H9 (cell line): Measurements from ENCODE around the gene GLRA2. TPM values are rescaled to one million over a fixed set of nuclear protein-coding genes. Genes with fewer than 3 reads are reported as not detected.

ENCODE experiments used
- DNase-seq: peaks from one replicate; pipeline ENCODE4 v3.0.0-alpha.2; 2017
- H2AFZ ChIP-seq: one replicate; pipeline ENCODE4 v1.6.1; 2013; ENCODE audit warnings: mild to moderate bottlenecking, low read length, control low read depth, moderate library complexity
- H2AK5ac ChIP-seq: 2 replicates; pipeline ENCODE4 v1.6.1; 2013; ENCODE audit warnings: low read length, control low read depth, mixed read lengths; ENCODE audit not compliant: insufficient read length
- H2BK120ac ChIP-seq: one replicate; pipeline ENCODE4 v1.6.1; 2013; ENCODE audit warnings: low read depth, mild to moderate bottlenecking, low read length, control low read depth, inconsistent platforms; ENCODE audit not compliant: poor library complexity, severe bottlenecking
- H2BK12ac ChIP-seq: 2 replicates; pipeline ENCODE4 v1.6.1; 2013; ENCODE audit warnings: low read length, control low read depth, mixed read lengths, low read depth; ENCODE audit not compliant: insufficient read length
- H2BK15ac ChIP-seq: 2 replicates; pipeline ENCODE4 v1.6.1; 2013; ENCODE audit warnings: low read depth, low read length, control low read depth
- H2BK20ac ChIP-seq: one replicate; pipeline ENCODE4 v1.6.1; 2013; ENCODE audit warnings: low read depth, mild to moderate bottlenecking, low read length, control low read depth, inconsistent platforms; ENCODE audit not compliant: poor library complexity, severe bottlenecking
- H2BK5ac ChIP-seq: 2 replicates; pipeline ENCODE4 v1.6.1; 2013; ENCODE audit warnings: low read length, control low read depth, mixed read lengths; ENCODE audit not compliant: insufficient read length
- H3K14ac ChIP-seq: 2 replicates; pipeline ENCODE4 v1.6.1; 2013; ENCODE audit warnings: low read length, control low read depth; ENCODE audit not compliant: insufficient read depth
- H3K18ac ChIP-seq: 2 replicates; pipeline ENCODE4 v1.6.1; 2013; ENCODE audit warnings: low read depth, mild to moderate bottlenecking, mixed read lengths, low read length, control low read depth; ENCODE audit not compliant: insufficient read length
- H3K23ac ChIP-seq: 2 replicates; pipeline ENCODE4 v1.6.1; 2013; ENCODE audit warnings: low read length, control low read depth, mixed read lengths, low read depth; ENCODE audit not compliant: insufficient read length
- H3K23me2 ChIP-seq: 2 replicates; pipeline ENCODE4 v1.6.1; 2013; ENCODE audit warnings: low read depth, mild to moderate bottlenecking, mixed read lengths, low read length, control low read depth; ENCODE audit not compliant: insufficient read length, poor library complexity, severe bottlenecking
- H3K27ac ChIP-seq: 2 replicates; pipeline ENCODE4 v1.5.1; 2013; ENCODE audit warnings: low read length, control low read depth, mixed read lengths, low read depth; ENCODE audit not compliant: insufficient read length
- H3K27me3 ChIP-seq: 2 replicates; pipeline ENCODE4 v1.6.1; 2013; ENCODE audit warnings: low read length, control low read depth, inconsistent platforms; ENCODE audit not compliant: insufficient read depth
- H3K4ac ChIP-seq: 2 replicates; pipeline ENCODE4 v1.6.1; 2013; ENCODE audit warnings: low read depth, mild to moderate bottlenecking, control low read depth, inconsistent platforms, low read length, moderate library complexity
- H3K4me1 ChIP-seq: 2 replicates; pipeline ENCODE4 v1.6.1; 2013; ENCODE audit warnings: low read length, control low read depth, inconsistent platforms; ENCODE audit not compliant: insufficient read depth
- H3K4me2 ChIP-seq: 2 replicates; pipeline ENCODE4 v1.6.1; 2013; ENCODE audit warnings: low read length, control low read depth, mixed read lengths; ENCODE audit not compliant: insufficient read length, insufficient read depth
- H3K56ac ChIP-seq: 2 replicates; pipeline ENCODE4 v1.6.1; 2013; ENCODE audit warnings: low read depth, mild to moderate bottlenecking, mixed read lengths, low read length, control low read depth; ENCODE audit not compliant: insufficient read length
- H3K79me1 ChIP-seq: 2 replicates; pipeline ENCODE4 v1.6.1; 2013; ENCODE audit warnings: low read depth, mild to moderate bottlenecking, moderate library complexity, low read length, control low read depth, inconsistent platforms; ENCODE audit not compliant: insufficient read depth, poor library complexity, severe bottlenecking
- H3K79me2 ChIP-seq: 2 replicates; pipeline ENCODE4 v1.6.1; 2013; ENCODE audit warnings: low read length, control low read depth, inconsistent platforms; ENCODE audit not compliant: insufficient read depth
- H3K9ac ChIP-seq: 2 replicates; pipeline ENCODE4 v1.6.1; 2013; ENCODE audit warnings: low read length, control low read depth, mixed read lengths; ENCODE audit not compliant: insufficient read length; ENCODE audit errors: extremely low read depth
- H3K9me3 ChIP-seq: one replicate; pipeline ENCODE4 v1.6.1; 2013; ENCODE audit warnings: low read depth, low read length, inconsistent platforms; ENCODE audit not compliant: control insufficient read depth
- H3T11ph ChIP-seq: one replicate; pipeline ENCODE4 v1.6.1; 2013; ENCODE audit warnings: mild to moderate bottlenecking, low read length, control low read depth, inconsistent platforms
- H4K20me1 ChIP-seq: one replicate; pipeline ENCODE4 v1.6.1; 2013; ENCODE audit not compliant: control insufficient read depth, insufficient read length, insufficient read depth
- H4K5ac ChIP-seq: 2 replicates; pipeline ENCODE4 v1.6.1; 2013; ENCODE audit warnings: low read depth, mild to moderate bottlenecking, mixed read lengths, low read length, control low read depth; ENCODE audit not compliant: insufficient read length
- H4K8ac ChIP-seq: replicated peaks from 2 replicates; pipeline ENCODE4 v1.6.1; 2013; ENCODE audit warnings: low read length, control low read depth, mixed read lengths, low read depth; ENCODE audit not compliant: insufficient read length
- H4K91ac ChIP-seq: 2 replicates; pipeline ENCODE4 v1.6.1; 2013; ENCODE audit warnings: low read depth, mild to moderate bottlenecking, moderate library complexity, mixed read lengths, low read length, control low read depth; ENCODE audit not compliant: insufficient read length
- H3K27ac Mint-ChIP-seq, 3 experiments: 2 replicates in 2 of 3; 3 replicates in 1 of 3; pipeline ENCODE4 v1.8.0; 2020 to 2021; ENCODE audit warnings: mixed read lengths in 3 of 3, mild to moderate bottlenecking in 1 of 3, moderate library complexity in 1 of 3
- H3K27me3 Mint-ChIP-seq: 2 replicates; pipeline ENCODE4 v1.8.0; 2021; ENCODE audit warnings: low read depth, mild to moderate bottlenecking, moderate library complexity, mixed read lengths
- H3K36me3 Mint-ChIP-seq, 3 experiments: 2 replicates in 2 of 3; 3 replicates in 1 of 3; pipeline ENCODE4 v1.8.0; 2020 to 2021; ENCODE audit warnings: low read depth in 3 of 3, mixed read lengths in 3 of 3; ENCODE audit not compliant: insufficient read depth in 1 of 3
- H3K4me1 Mint-ChIP-seq, 2 experiments: 2 replicates each; pipeline ENCODE4 v1.8.0; 2020; ENCODE audit warnings: mixed read lengths in 2 of 2
- H3K4me3 Mint-ChIP-seq, 2 experiments: 2 replicates in 1 of 2; 3 replicates in 1 of 2; pipeline ENCODE4 v1.8.0; 2020 to 2021; ENCODE audit warnings: mild to moderate bottlenecking in 2 of 2, mixed read lengths in 2 of 2, moderate library complexity in 1 of 2
- H3K9me3 Mint-ChIP-seq, 2 experiments: 2 replicates in 1 of 2; 3 replicates in 1 of 2; pipeline ENCODE4 v1.8.0; 2020; ENCODE audit warnings: mild to moderate bottlenecking in 2 of 2, mixed read lengths in 2 of 2, moderate library complexity in 1 of 2
- CTCF ChIP-seq: fragments of 200-600 bp; sonication (generic); conservative IDR thresholded peaks from 3 replicates; pipeline ENCODE4 v1.8.0; 2021; ENCODE audit warnings: antibody characterized with exemption, mild to moderate bottlenecking
- WGBS: extraction: QIAGEN DNeasy Blood & Tissue Kit; methylation state at CpG from one replicate; pipeline ENCODE4 v1.1.7; 2013; ENCODE audit warnings: missing lambda C conversion rate, low lambda C conversion rate, mixed read lengths; ENCODE audit not compliant: insufficient read length; ENCODE audit errors: extremely low coverage; 5-methylcytosine and 5-hydroxymethylcytosine counted together
- total RNA-seq: library from RNA; stranded (reverse); gene quantifications from 2 replicates; pipeline ENCODE4 v1.2.1, GENCODE V29; 2021

Gene GLRA2
- total RNA-seq, 1 experiment from 2014 or later: not detected

DNA sequence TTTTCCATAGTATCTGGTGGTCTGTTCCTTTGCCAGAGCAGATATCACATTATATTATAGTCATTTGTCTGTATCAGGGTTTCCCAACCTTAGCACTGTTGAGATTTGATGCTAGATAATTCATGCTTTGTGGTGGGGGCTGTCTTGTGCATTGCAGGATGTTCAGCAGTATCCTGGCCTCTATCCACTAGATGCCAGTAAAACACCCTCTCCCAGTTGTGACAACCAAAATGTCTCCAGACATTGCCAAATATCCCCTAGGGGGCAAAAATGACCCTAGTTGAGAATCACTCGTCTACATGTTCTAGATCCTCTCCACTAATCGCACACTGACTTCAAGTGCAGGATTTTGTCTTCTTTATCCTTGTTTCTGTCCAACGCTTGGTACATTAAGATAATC is 182.8 kb downstream of the GLRA2 start:
- Histone ChIP-seq H2BK15ac (no peak overlapping the region), H3K4ac (no peak overlapping the region), H2BK20ac (no peak overlapping the region), H3K9ac (no peak overlapping the region), H3K23me2 (no peaks in the 10 kb centered on the region), H3K56ac (no peak overlapping the region), H3K27me3 (no peaks in the 10 kb centered on the region), H2AFZ (no peak overlapping the region), H3K14ac (no peak overlapping the region), H3T11ph (no peak overlapping the region), H3K79me2 (no peaks in the 10 kb centered on the region), H2BK12ac (no peak overlapping the region), H4K8ac (no peak overlapping the region), H3K4me2 (no peak overlapping the region), H2BK5ac (no peak overlapping the region), H3K18ac (no peak overlapping the region), H4K5ac (no peak overlapping the region), H3K79me1 (no peaks in the 10 kb centered on the region), H2AK5ac (no peak overlapping the region), H2BK120ac (no peak overlapping the region), H4K20me1 (no peaks in the 10 kb centered on the region), H4K91ac (no peak overlapping the region), H3K27ac (no peak overlapping the region), H3K23ac (no peak overlapping the region), H3K4me1 (no peaks in the 10 kb centered on the region), H3K9me3 (no peaks in the 10 kb centered on the region)
- H3K9me3 Mint-ChIP-seq: peaks cover 71 to 74% of the 10 kb centered on the region in 2 experiments
- no peaks in the 10 kb centered on the region for H3K27me3 Mint-ChIP-seq
- H3K27ac Mint-ChIP-seq: no peak overlapping the region
- peak; percentile 29; the same call in 1 of the 3 replicates for TF ChIP-seq CTCF
- WGBS: no CpG with 5 or more reads among the region's 3 CpGs
- H3K36me3 Mint-ChIP-seq: peaks cover 0 to 3% (median 0%) of the 10 kb centered on the region in 3 experiments; a peak in 2 of 7 replicates
- no peak overlapping the region for H3K4me3 Mint-ChIP-seq
- H3K4me1 Mint-ChIP-seq: no peaks in the 10 kb centered on the region
- DNase-seq: no peak
